NCI-H345 treated with DMSO at 0.1 percent for 48 hours (cell line): Measurements from ENCODE around the gene P2RX5.
"Not testable (repeated sequence)": the region's sequence is repeated elsewhere in the genome, so short reads cannot be mapped to it uniquely, and the experiment has no call there.

Experiments used
- DNase-seq: peaks from one replicate; lab custom pipeline; 2025; ENCODE audit not compliant: unreplicated experiment; lab: John Stamatoyannopoulos, UW

Gene P2RX5, protein sequence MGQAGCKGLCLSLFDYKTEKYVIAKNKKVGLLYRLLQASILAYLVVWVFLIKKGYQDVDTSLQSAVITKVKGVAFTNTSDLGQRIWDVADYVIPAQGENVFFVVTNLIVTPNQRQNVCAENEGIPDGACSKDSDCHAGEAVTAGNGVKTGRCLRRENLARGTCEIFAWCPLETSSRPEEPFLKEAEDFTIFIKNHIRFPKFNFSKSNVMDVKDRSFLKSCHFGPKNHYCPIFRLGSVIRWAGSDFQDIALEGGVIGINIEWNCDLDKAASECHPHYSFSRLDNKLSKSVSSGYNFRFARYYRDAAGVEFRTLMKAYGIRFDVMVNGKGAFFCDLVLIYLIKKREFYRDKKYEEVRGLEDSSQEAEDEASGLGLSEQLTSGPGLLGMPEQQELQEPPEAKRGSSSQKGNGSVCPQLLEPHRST

GRCh38 chr17:3695723-3696411 is at the start of gene P2RX5:
P2RX5 (minus strand) TSS chr17:3696155; CDS start chr17:3696005, 150 bp downstream.
- DNase-seq: no peak

- DNase-seq: no peak
These were observed 49.1 kb upstream of the P2RX5 start for GRCh38 chr17:3745071-3745470.

DNA sequence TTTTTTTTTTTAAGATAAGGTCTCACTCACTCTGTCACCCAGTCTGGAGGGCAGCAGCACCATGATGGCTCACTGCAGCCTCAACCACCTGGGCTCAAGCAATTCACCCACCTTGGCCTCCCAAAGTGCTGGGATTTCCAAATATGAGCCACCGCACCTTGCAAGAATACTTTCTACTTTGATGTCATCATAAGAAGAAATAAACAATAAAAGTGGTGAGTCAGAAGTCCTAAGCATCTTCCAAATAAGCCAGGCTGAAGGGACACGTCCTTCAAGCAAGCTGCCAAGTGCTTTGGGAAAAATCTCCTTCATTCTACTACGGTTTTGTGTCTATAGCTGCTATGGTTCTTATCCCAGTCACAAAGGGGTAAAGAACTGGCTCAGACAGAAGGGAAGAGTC is 48.1 kb upstream of the P2RX5 start:
- no peak for DNase-seq

DNA sequence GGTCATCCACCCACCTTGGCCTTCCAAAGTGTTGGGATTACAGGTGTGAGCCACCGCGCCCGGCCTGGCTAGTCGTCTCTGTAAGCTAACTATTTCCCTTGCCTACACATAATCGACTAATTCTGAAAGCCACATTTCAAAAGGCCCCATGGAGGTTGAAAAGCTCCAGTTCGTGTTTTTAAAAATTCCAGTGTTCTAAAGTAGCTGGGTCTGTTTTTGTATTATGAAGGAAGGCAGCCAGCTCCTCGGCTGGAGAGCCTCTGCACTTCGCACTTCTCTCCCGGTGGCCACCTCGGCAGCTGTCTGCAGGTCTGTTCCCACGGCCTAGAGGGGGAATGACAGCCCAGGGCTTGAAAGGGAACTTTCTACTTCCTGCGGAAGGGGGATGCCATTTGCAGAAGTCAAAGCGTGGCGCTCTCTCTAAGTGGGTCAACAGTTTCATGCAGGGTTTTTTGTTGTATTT is 44.7 kb upstream of the P2RX5 start:
- no peak for DNase-seq

DNA sequence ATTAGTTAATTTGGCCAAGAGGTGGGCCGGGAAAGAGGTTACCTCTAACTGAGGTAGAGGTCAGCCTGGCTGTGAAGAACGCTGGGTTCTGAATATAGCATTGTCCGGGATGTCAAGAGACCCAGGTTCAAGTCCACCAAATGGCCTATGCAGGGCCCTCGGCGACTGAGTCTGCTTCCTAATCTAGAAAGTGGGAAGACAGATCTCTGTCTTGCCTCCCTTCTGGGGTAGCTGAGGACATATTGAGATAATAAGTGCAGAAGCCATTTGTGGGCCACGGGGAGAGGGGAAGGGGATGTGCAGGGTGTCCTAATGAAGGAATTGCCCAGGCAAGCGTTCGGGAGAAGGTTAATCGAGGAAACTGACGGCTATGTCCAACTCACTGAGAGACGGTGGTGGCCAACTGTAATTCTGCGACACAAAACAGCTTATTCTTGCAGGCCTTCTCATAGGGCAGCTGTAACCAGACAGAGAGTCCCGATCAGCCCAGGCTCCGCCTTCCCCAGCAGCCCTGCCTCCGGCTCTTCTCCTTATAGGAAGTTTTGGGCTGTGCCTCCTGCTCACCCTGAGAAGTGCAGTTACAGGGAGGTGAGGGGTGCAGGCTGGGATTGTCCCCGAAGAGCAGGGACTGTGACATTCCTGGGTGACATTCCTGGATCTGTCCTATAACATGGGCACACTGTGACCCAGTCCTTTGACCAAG is 43.6 kb upstream of the P2RX5 start:
- DNase-seq: no peak

DNA sequence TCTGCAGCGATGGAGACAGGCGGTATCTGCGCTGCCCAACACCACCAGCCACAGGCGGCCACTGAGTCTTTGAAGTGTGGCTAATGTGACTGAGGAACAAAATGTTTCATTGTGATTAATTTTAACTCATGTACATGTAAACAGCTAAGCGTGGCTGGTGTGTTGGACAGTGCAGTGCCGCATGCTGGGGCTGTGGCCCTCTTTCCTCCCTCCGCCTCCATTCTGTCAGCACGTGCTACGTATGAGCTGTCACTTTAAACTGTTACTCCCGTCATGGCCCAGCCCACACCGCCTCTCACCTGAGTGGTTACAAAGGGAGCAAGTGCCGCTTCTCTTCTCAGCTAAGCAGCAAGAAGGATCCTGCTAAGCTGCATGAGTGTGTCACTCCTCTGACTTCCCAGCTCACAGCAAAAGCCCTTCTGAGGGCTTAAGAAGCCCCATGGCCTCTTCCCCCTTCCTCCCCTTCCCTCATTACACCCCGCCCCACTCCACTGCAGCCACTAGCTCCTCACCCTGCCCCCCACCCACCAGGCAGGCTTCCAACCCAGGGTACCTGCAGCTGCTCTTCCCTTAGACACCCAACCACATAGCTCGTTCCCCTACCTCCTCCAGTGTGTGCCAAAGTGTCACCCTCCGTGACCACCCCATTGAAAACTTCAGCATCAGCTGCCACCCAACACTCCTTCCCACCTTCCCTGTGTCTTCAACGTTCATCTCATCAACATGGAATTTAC is 42.8 kb upstream of the P2RX5 start:
- DNase-seq: no peak

DNA sequence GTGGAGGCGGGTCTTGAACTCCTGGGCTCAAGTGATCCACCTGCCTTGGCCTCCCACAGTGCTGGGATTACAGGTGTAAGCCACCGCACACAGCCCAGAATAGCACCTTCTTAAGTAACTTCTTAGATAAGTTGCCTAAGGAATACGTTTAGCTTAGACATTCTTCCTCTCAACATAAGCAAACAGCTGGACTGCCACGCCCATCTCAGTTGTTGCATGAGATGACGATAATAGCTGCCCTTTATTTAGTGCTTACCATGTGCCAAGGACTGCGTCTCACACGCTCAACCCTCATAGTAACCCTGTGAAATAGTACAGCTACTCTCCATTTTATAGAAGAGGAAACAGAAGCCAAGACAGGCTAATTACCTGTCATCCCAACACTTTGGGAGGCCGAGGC is 39.6 kb upstream of the P2RX5 start:
- no peak for DNase-seq

DNA sequence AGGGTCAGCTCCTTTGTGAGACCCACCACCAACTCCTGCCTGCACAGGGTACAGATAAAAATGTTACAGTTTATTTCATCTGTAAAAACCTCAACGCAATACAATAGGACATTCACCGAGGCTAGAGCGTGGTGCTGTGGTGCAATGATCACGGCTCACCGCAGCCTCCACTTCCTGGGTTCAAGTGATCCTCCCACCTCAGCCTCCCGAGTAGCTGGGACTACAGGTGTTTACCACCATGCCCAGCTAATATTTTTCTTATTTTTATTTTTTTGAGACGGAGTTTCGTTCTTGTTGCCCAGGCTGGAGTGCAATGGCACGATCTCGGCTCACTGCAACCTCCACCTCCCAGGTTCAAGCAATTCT is 38.9 kb upstream of the P2RX5 start:
- DNase-seq: not testable (repeated sequence)

DNA sequence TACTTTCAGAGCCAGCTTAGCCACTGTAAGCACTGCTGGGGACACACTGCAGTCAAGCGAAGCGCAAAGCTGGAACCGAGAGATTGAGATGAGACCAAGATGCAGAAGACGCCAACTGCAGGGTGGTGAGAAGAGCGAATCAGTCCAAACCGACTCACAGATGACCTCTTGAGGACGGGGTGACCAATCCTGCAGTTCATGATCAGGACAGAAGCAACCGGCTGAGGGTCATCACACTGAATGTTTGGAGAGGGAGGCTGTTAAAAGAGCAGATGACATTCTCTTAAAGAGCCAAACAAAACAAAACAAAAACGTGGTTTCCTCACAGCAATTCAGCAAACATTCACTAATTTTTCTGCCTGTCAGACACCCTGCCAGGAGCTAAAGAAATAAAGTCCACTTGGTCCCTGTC is 36.3 kb upstream of the P2RX5 start:
- DNase-seq: no peak

DNA sequence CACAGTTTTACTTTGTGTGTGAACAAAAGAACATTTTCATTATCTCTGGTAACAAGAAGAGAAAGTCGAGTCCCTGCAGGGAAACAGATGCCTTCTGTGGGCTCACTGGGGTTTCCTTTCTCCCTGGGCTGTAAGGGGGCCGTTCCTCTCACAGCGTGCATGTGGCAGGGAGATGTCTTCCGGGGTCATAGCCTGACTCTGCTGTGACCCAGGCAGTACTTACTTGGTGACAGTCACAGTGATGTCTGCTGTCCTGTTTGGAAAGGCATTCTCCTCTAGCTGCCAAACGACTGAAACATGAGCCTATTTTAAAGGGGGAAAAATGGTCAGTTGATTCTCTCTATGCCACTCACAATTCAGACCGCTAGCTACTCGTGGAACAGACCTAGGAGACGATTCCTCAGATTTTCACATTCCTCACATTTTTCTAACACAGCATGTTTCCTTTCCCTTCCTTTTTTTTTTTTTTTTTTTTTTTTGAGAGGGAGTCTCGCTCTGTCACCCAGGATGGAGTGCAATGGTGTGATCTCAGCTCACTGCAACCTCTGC is 35.0 kb upstream of the P2RX5 start:
- DNase-seq: no peak

DNA sequence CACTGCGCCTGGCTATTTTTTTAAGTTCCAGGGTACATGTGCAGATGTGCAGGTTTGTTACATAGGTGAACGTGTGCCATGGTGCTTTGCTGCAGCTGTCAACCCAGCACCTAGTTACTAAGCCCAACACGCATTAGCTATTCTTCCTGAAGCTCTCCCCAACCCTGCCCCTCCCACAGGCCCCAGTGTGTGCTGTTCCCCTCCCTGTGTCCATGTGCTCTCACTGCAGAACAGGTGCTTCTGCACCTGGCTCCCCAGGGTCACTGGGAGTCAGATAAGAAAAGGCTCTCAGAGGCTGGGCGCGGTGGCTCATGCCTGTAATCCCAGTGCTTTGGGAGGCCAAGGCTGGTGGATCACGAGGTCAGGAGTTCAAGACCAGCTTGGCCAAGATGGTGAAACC is 33.9 kb upstream of the P2RX5 start:
- no peak for DNase-seq

DNA sequence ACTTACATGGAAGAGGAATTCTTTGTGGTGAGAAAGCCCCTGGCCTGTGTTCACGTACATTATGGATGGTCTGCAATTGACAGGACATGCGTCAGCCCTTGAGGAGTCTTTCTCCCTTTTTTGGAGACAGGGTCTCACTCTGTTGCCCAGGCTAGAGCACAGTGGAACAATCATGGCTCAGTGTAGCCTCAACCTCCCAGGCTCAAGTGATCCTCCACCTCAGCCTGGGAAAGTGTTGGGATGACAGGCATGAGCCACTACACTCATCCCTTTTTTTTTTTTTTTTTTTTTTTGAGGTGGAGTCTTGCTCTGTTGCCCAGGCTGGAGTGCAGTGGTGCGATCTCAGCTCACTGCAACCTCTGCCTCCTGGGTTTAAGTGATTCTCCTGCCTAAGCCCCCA is 32.1 kb upstream of the P2RX5 start:
- not testable (repeated sequence) for DNase-seq

- DNase-seq: no peak
These were observed 31.1 kb upstream of the P2RX5 start for GRCh38 chr17:3727041-3727440.

GRCh38 chr17:3724378-3725077 is 28.6 kb upstream of the P2RX5 start:
- DNase-seq: no peak

- DNase-seq: peak; percentile 51
These were observed 27.8 kb upstream of the P2RX5 start, which contains the start of gene HASPIN for GRCh38 chr17:3723556-3724377. HASPIN (plus strand) TSS chr17:3723903; CDS start chr17:3723936, 33 bp downstream.

DNA sequence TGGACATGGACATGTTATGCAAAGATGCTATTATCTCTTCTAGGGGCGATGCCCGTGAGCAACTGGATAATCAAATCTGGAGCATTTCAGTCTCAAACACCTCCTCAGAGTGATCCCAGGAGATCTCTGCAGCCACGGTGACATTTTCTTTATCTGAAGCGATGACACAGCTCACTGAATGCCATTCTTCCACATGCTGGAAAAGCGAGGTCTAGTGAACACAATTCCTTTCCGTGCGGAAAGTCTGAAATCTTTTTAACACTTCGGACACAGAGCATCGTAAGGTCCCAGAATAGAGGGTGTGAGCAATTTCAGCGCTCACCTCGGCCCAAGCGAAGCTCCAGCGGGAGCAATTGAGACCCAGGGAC is 27.2 kb upstream of the P2RX5 start:
- DNase-seq: no peak

GRCh38 chr17:3722716-3723115 is 26.8 kb upstream of the P2RX5 start:
- no peak for DNase-seq

- DNase-seq: no peak
These were observed 23.3 kb upstream of the P2RX5 start for GRCh38 chr17:3719265-3719664.

- DNase-seq: no peak
These were observed 22.2 kb upstream of the P2RX5 start for GRCh38 chr17:3718201-3718600.
